Psoas muscle (tissue), 8 donors: ENCODE measurements around the gene GIT1. TPM values are rescaled to one million over a fixed set of nuclear protein-coding genes. Genes with fewer than 3 reads are reported as not detected.

Experiments used
- ATAC-seq, 4 donors: fragments of 200-7000 bp; cut with Tn5 transposase; one replicate each; pipeline ENCODE4 v1.9.1; 2020; ENCODE audit warnings: moderate library complexity in 3 of 4, mild to moderate bottlenecking in 2 of 4
- DNase-seq, 2 donors: peaks; one replicate each; pipeline ENCODE4 v3.0.0-alpha.2; 2020
- H3K27ac ChIP-seq: fragments of 200-600 bp; one replicate; pipeline ENCODE4 v1.8.0; 2022
- H3K27me3 ChIP-seq, 3 donors: fragments of 200-600 bp in 1 of 3; one replicate each; pipeline versions ENCODE4 v1.6.1 to v1.8.0; 2013 to 2022; ENCODE audit warnings: low read length in 2 of 3, mild to moderate bottlenecking in 2 of 3, moderate library complexity in 1 of 3; ENCODE audit not compliant: insufficient read depth in 3 of 3
- H3K36me3 ChIP-seq, 2 donors: fragments of 200-600 bp in 1 of 2; one replicate each; pipeline versions ENCODE4 v1.6.1 to v1.8.0; 2013 to 2022; ENCODE audit warnings: low read depth in 1 of 2, mild to moderate bottlenecking in 1 of 2, moderate library complexity in 1 of 2; ENCODE audit not compliant: insufficient read depth in 1 of 2
- H3K4me1 ChIP-seq: fragments of 200-600 bp; one replicate; pipeline ENCODE4 v1.8.0; 2022
- H3K4me3 ChIP-seq: fragments of 200-600 bp; one replicate; pipeline ENCODE4 v1.8.0; 2022; ENCODE audit warnings: mild to moderate bottlenecking
- H3K9me3 ChIP-seq: fragments of 200-600 bp; one replicate; pipeline ENCODE4 v1.8.0; 2022
- WGBS, 3 donors: extraction: QIAGEN DNeasy Blood & Tissue Kit; methylation state at CpG; one replicate each; pipeline versions ENCODE4 v1.1.6 to v1.1.7; 2013; 5-methylcytosine and 5-hydroxymethylcytosine counted together
- intact Hi-C, 2 donors: fragments of 100-400 bp; cut with DNase I; formaldehyde crosslinking; loops; one replicate each; pipeline versions ENCODE4 v1.11.0 to v1.14.2; 2022
- polyA plus RNA-seq, 3 donors: library from polyadenylated mRNA; stranded (reverse); fragments of 200-250 nt; gene quantifications; one replicate each; pipeline ENCODE4 v1.2.3, GENCODE V29; 2013
- total RNA-seq, 4 donors: library from RNA; stranded (reverse); fragmentation: NEBNext Ultra II Directional in 2 of 4; extraction: Animal tissue kit (Norgen Biotek cat#: 25700) in 2 of 4; gene quantifications; one replicate each; pipeline versions ENCODE4 v1.2.1 to v1.2.4, GENCODE V29; 2021 to 2023
- TF ChIP-seq, protein P1 (sequence below): fragments of 200-600 bp; IDR thresholded peaks from one replicate; pipeline ENCODE4 v1.8.0; 2022; ENCODE audit warnings: antibody characterized with exemption
- donor health status: healthy with polysubstance abuse.
- donor health status: DM: no; HTN: no; CAD: no; lungs with moderate emphysema.
- donor health status: Bipolar disorder and iron deficiency.
- donor health status: healthy.
- donor health status: DM: yes; HTN: yes; CAD: no.
- donor health status: DM: no; HTN: no; CAD: no.
- donor health status: DM: no; HTN: no; CAD: no.
- donor health status: DM: yes; HTN: yes; CAD: no.

GIT1 gene
- total and polyA plus RNA-seq, 7 donors: 24.3 to 46.0 (median 33.5) TPM

DNA sequence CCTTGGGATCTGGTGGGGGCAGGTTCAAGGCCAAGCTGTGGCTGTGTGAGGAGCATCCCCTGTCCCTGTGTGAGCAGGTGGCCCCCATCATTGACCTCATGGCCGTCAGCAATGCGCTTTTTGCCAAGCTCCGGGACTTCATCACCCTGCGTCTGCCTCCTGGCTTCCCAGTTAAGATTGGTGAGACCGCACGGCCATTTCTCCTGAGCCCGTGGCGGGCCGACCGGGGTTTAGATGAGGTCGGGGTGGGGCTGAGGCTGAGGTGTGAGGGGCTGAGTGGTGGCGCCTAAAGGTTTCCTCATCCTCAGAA, 22.6 kb upstream of the GIT1 start:
- Histone ChIP-seq H3K4me1 (peaks cover 47% of the 10 kb centered on the region), H3K36me3 (peaks cover 0 to 17% of the 10 kb centered on the region in 2 donors), H3K9me3 (no peaks in the 10 kb centered on the region), H3K4me3 (no peak overlapping the region), H3K27ac (peak overlapping the region; percentile 69), H3K27me3 (no peaks in the 10 kb centered on the region)
- ATAC-seq (no peak), DNase-seq (no peak)
- TF ChIP-seq, protein P1, sequence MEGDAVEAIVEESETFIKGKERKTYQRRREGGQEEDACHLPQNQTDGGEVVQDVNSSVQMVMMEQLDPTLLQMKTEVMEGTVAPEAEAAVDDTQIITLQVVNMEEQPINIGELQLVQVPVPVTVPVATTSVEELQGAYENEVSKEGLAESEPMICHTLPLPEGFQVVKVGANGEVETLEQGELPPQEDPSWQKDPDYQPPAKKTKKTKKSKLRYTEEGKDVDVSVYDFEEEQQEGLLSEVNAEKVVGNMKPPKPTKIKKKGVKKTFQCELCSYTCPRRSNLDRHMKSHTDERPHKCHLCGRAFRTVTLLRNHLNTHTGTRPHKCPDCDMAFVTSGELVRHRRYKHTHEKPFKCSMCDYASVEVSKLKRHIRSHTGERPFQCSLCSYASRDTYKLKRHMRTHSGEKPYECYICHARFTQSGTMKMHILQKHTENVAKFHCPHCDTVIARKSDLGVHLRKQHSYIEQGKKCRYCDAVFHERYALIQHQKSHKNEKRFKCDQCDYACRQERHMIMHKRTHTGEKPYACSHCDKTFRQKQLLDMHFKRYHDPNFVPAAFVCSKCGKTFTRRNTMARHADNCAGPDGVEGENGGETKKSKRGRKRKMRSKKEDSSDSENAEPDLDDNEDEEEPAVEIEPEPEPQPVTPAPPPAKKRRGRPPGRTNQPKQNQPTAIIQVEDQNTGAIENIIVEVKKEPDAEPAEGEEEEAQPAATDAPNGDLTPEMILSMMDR: no peak
- intact Hi-C loops: no loop called here
- WGBS, 3 donors: 91 to 98% (median 91%) methylated on average over 6 to 12 of the region's 12 CpGs

DNA sequence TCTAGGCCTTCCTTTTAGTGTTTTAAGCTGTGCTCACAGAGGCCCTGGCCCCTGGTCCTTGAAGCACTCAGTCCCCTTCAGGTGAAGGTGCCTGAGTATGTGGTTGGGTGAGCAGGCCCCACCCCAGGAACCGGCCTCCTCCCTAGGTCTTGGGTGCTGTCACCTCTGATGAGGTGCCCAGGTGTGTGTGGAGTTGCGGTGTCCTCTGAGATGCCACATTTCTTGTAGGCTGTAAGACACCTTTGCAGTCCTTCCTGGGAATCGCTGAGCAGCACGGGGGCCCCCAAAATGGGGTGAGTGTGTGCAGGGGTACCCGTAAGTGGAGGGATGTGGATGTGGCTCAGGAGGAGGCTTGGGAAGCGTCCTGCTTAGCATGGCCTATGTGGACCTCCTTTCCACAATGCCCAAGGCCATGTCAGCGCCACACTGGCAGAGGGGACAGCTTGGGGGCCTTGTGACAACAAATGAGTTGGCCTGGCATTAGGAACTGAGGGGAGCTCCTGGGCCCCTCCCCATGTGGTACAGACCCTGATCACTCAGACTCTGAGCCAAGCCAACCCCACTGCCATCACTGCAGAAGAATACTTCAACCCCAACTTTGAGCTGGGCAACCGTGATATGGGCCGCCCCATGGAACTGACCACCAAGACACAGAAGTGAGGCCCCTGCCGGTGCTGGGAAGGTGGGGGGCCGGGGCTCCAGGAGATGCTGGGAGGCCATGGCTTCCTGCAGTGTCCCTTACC, 22.1 kb upstream of the GIT1 start:
- Histone ChIP-seq H3K27ac (no peak overlapping the region), H3K4me1 (peaks cover 41% of the 10 kb centered on the region), H3K36me3 (peaks cover 0 to 17% of the 10 kb centered on the region in 2 donors), H3K4me3 (no peak overlapping the region), H3K27me3 (no peaks in the 10 kb centered on the region), H3K9me3 (no peaks in the 10 kb centered on the region)
- ATAC-seq (no peak), DNase-seq (no peak)
- WGBS, 3 donors: 96 to 98% (median 97%) methylated on average over 11 of the region's 11 CpGs
- intact Hi-C loops: no loop called here
- TF ChIP-seq, protein P1: no peak

DNA sequence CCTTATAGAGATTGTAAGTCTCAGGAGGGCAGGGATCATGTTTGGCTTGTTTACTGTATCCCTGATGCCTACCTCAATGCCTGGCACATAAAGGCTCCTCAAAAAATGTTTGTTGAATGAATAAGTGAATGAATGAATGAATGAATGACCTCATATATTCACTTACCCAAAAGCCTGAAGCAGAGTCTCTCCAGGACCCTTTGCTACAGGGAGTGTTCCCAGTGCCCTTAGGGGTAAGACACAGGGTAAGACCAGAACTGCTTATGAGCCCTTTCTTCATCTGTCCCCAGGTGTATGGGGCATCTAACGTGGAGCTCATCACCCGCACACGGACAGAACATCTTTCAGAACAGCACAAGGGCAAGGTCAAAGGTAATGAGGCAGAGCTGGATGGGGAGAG, 20.9 kb upstream of the GIT1 start:
- TF ChIP-seq, protein P1: no peak
- Histone ChIP-seq H3K9me3 (no peaks in the 10 kb centered on the region), H3K4me1 (peaks cover 33% of the 10 kb centered on the region), H3K27ac (no peak overlapping the region), H3K4me3 (no peak overlapping the region), H3K36me3 (peaks cover 0 to 8% of the 10 kb centered on the region in 2 donors), H3K27me3 (no peaks in the 10 kb centered on the region)
- intact Hi-C loops: no loop called here
- DNase-seq: no peak
- 80 to 88% (median 81%) methylated on average over 3 of the region's 3 CpGs for WGBS, 3 donors
- no peak for ATAC-seq

DNA sequence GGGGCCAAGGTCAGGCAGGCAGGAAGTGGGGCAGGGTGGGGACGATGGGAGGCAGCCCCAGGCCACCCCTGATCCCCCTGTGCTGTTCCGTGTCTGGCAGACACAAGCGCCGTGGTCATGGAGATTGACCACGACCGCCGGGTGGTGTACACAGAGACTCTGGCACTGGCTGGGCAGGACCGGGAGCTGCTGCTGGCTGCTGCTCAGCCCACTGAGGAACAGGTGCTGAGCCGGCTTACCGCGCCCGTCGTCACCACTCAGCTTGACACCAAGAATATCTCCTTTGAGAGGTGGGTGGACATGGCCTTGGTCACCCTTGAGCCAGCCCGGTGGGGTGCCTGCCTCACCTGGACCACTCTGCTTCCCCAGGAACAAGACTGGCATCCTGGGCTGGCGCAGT, 19.5 kb upstream of the GIT1 start:
- no peaks in the 10 kb centered on the region for H3K36me3 ChIP-seq
- H3K9me3 ChIP-seq: no peaks in the 10 kb centered on the region
- intact Hi-C loops: no loop called here
- WGBS, 3 donors: 34 to 60% (median 45%) methylated on average over 9 to 15 of the region's 15 CpGs
- H3K27ac ChIP-seq: peak overlapping the region; percentile 68
- ATAC-seq (peak in 3 of 4 donors; percentile 14 to 64 (median 25)), DNase-seq (peak in 1 of 2 donors; percentile 73)
- no peak overlapping the region for H3K4me3 ChIP-seq
- TF ChIP-seq, protein P1: no peak
- peaks cover 19% of the 10 kb centered on the region for H3K4me1 ChIP-seq
- no peaks in the 10 kb centered on the region for H3K27me3 ChIP-seq
